Measurements from ENCODE around the gene ARHGAP1.
"Not testable (repeated sequence)": the region's sequence is repeated elsewhere in the genome, so short reads cannot be mapped to it uniquely, and the experiment has no call there.

The ARHGAP1 gene

DNA sequence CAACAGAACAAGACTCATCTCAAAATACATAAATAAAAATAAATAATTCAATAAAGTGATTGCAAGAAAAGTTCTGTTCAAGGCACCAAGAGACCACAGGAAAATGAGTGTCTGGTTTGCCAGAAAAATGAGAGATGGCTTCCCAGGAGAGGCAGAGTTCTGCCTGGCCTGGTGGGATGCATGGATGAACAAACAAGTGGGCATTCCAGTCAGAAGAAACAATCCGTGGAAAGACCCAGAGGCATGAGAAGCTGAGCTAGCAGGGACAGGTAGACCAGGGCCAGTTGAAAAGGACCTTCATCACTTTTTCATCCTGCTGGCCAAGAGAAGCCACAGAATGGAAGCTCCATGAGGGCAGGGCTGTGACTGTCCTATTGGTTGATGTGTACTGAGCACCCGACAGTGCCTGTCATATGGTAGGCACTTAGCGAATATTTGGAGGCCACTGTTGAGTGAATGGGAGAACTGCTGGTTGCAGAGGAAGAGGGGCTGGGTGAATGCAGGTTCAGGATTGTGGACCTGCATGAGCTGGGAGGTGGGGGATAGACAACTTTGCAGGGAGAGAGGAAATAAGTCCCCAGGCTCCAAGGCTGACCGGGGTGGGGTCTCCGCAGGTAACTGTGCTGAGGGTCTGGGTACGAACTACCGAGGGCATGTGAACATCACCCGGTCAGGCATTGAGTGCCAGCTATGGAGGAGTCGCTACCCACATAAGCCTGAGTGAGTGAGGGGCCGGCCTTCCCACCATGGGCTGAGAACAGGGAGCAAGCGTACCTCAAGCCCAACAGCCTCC, 22.3 kb upstream of the ARHGAP1 start:
- no peak for DNase-seq

DNA sequence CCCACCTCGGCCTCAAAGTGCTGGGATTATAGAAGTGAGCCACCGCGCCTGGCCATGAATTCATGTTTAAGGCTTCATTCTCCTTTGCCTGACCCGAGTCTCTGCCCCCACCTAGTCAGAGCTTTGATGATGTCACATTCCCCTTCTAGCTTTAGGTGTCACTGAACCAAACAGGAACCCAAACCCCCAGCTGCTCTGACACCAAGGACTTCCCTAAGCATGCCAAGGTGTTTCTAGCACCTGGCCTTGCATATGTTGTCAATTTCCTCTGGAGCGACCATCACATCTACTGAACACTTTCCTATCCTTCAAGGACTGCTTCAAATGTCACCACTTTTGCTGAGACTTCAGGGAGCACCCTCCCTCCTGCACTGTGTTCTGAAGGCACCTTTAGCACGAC, 20.9 kb upstream of the ARHGAP1 start:
- DNase-seq: no peak

- DNase-seq: no peak
These were observed 19.3 kb upstream of the ARHGAP1 start for GRCh38 chr11:46719543-46720218.

DNA sequence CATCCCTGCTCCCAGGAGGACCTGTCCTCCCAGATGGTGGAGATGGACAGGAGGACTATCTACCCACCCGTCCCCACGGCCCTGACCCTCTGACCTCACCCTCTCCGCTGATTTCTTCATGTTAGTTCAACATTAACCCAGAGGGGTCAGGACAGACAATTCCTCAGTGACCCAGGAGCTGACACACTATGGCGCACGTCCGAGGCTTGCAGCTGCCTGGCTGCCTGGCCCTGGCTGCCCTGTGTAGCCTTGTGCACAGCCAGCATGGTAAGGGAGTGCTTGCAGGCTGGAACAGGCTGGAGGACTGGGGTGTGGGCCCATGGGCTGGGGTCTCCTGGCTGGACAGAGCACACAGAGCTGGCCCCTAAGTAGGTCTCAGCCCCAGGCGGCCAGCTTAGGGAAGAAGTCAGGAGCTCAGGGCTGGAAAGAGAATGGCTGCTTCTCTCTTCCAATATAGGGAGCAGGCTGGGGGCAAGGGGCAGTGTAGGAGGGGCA, 18.7 kb upstream of the ARHGAP1 start, which contains the start of gene F2:
Gene F2, plus strand, starts transcription at position 166 of the 495 bp plus-strand sequence. Its CDS starts 23 bp downstream, at position 189.
- no peak for DNase-seq

DNA sequence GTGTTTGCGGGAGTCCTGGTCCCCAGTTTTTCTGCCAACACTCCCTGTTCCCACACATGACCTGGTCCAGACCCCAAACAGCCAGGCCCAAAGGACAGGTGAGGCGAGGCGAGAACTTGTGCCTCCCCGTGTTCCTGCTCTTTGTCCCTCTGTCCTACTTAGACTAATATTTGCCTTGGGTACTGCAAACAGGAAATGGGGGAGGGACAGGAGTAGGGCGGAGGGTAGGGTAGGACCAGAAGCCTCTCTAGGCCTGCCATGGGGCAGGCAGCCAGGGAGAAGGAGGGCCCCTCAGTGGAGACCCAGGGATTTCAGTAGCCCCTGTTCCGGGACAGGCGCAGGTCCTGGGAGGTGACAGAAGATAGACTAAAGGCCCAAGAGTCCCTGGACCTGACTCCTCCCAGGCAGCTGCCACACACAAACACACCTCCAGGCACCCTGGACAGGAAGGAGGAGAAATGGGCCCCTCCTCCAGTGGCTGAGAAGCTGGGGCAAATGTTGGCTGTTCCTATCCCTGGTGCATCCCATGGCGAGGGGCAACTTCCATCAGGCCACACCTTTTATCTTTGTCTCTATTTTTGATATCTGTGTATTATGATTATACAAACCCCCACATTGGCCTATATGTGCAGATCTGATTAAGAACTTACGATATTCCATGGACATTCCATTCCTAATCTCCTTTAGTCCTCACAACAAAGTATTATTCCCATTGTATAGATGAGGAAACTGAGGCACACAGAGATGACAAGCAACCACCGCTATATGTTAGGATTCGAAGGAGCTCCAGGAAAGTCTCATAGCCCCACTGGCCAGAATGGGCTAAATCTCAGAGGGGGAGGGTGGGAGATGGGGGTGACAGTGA, 18.0 kb upstream of the ARHGAP1 start:
- no peak for DNase-seq

DNA sequence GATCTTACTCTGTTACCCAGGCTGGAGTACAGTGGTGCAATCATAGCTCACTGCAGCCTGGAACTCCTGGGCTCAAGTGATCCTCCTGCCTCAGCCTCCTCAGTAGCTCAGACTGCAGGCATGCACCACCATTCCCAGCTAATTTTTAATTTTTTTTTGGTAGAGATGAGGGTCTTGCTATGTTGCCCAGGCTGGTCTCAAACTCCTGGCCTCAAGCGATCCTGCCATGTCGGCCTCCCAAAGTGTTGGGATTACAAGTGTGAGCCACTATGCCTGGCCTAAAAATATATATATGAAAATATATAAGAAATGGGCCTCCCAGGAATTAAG, 17.4 kb upstream of the ARHGAP1 start:
- not testable (repeated sequence) for DNase-seq

DNA sequence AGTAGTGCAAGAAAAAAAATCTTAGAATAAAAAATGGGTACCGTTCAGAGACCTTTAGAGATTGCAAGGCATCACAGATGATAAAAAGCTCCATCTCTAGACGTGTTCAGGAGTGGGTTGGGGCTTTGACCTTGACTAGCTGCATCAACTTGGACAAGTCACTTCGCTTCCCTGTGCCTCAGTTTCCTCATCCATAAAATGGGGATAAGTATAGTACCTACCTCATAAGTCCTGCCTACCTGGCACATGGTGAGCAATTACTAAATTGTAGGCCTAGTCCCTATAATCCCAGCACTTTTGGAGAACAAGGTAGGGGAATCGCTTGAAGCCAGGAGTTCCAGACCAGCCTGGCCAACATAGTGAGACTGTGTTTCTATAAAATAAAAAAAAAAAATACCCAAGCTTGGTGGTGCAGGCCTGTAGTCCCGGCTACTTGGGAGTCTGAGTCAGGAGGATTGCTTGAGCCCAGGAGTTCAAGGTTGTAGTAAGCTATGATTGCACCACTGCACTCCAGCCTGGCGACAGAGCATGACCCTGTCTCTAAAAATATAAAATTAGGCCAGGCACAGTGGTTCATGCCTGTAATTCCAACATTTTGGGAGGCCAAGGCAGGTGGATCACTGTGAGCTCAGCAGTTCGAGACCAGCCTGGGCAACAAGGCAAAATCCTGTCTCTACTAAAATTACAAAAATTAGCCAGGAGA, 12.6 kb upstream of the ARHGAP1 start:
- no peak for DNase-seq

- DNase-seq: no peak
These were observed 10.9 kb upstream of the ARHGAP1 start for GRCh38 chr11:46711303-46711702.

GRCh38 chr11:46710821-46711269, 10.4 kb upstream of the ARHGAP1 start:
- DNase-seq: no peak

DNA sequence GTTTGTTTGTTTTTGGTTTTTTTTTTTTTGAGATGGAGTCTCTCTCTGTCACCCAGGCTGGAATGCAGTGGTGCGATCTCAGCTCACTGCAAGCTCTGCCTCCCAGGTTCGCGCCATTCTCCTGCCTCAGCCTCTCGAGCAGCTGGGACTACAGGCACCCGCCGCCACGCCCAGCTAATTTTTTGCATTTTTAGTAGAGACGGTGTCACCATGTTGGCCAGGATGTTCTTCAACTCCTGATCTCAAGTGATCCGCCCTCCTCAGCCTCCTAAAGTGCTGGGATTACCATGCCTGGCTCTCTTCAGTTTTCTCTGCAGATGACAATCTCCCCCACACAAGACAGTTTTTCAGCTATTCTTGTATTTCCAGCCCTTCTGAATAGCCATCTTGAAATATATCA, 8.9 kb upstream of the ARHGAP1 start:
- not testable (repeated sequence) for DNase-seq

GRCh38 chr11:46706886-46707285, 6.5 kb upstream of the ARHGAP1 start:
- no peak for DNase-seq

DNA sequence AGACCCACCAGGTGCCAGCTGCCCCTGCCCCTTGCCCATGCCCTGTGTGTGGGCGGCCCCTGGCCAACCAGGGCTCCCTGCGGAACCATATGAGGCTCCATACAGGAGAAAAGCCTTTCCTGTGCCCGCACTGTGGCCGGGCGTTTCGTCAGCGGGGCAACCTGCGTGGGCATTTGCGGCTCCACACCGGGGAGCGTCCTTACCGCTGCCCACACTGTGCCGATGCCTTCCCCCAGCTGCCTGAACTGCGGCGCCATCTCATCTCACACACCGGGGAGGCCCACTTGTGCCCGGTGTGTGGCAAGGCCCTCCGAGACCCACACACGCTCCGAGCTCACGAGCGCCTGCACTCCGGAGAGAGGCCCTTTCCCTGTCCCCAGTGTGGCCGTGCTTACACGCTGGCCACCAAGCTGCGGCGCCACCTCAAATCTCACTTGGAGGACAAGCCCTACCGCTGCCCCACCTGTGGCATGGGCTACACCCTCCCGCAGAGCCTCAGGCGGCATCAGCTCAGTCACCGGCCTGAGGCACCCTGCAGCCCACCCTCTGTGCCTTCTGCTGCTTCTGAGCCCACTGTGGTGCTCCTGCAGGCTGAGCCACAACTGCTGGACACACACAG, 4.8 kb upstream of the ARHGAP1 start:
- no peak for DNase-seq

GRCh38 chr11:46701078-46701654, 747 bp upstream of the ARHGAP1 start:
- no peak for DNase-seq

DNA sequence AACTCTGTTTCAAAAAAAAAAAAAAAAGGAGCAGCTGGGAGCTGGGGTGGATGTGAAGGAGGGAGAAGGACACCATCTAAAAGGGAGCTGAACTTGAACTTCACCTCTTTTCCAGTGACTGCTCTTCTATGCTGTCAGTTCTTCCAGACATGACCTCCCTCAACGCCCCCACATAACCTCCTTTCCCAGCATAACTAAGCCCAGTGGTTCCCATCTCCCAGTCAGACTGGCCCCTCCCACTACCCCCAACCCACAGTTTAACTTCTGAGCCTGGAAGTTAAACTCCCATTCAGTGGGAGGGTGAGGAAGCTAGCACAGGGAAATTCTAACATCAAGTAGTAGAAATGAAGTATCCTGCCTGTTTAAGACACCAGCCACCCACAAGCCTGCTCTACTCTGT, 1.8 kb downstream of the ARHGAP1 start:
- DNase-seq: no peak

DNA sequence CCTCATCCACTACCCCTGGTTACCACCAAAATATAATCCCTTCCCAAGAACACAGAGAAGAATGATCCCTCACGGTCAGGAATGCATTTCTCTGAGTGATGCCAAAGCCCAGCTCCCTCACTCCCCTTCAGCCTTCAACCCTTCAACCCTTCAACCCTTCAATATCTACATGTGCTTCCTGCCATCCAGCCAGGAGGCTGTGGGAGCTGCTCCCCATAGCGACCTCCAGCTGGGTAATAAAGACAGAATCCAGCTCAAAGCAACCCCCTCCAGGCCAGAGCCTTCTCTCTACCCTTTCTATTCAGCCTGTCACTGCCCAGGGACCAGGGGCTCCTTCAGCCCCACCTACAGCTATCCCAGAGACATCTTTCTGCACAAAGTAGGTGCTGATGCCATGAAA, 2.7 kb downstream of the ARHGAP1 start:
- DNase-seq: no peak

GRCh38 chr11:46697303-46697702, 3.1 kb downstream of the ARHGAP1 start:
- DNase-seq: no peak

GRCh38 chr11:46696212-46696558, 4.2 kb downstream of the ARHGAP1 start:
- DNase-seq: no peak

GRCh38 chr11:46695345-46696211, 4.8 kb downstream of the ARHGAP1 start:
- no peak for DNase-seq

GRCh38 chr11:46694607-46695006, 5.8 kb downstream of the ARHGAP1 start:
- no peak for DNase-seq

GRCh38 chr11:46694072-46694471, 6.3 kb downstream of the ARHGAP1 start:
- no peak for DNase-seq

- DNase-seq: no peak
These were observed 6.8 kb downstream of the ARHGAP1 start for GRCh38 chr11:46693597-46694012.
